ENCODE results near the gene CFL1.

GRCh38 chr11:65906602-65907001 is 48.6 kb upstream of the CFL1 start:
- no peak for TF ChIP-seq CTCF (IDR thresholded peaks at IDR 0.05)
- no peak for TF ChIP-seq POLR2A (IDR thresholded peaks at IDR 0.05)
- no peak for TF ChIP-seq EP300 (IDR thresholded peaks at IDR 0.05; ENCODE audit: low read depth)
